Measurements from ENCODE around the gene IKZF1. TPM values are rescaled to one million over a fixed set of nuclear protein-coding genes. Genes with fewer than 3 reads are reported as not detected.

IKZF1 gene
- total RNA-seq, 1 donor from 2014 or later: not detected

GRCh38 chr7:50449881-50450589 lies 145.5 kb downstream of the IKZF1 start, which contains the start of gene FIGNL1:
FIGNL1 (minus strand) TSS chr7:50450350; CDS start chr7:50447287, 3,063 bp downstream.
- DNase-seq (ENCODE audit: low read depth): peak; percentile 46

- no peak for DNase-seq (ENCODE audit: low read depth)
Observed at GRCh38 chr7:50450590-50451032, 146.1 kb downstream of the IKZF1 start.

Other genes with a start within 250 kb of the IKZF1 start
- gene ZPBP, start 211.5 kb upstream of the IKZF1 start, total RNA-seq: 0.17 TPM in 1 of 2 replicates, not detected in the other
- 19.8 and 23.3 TPM in 2 replicates for gene FIGNL1, start 145.6 kb downstream of the IKZF1 start, total RNA-seq